SK-N-SH (cell line): Measurements from ENCODE around the gene ATP2A3. TPM values are rescaled to one million over a fixed set of nuclear protein-coding genes. Genes with fewer than 3 reads are reported as not detected.

Experiments used
- CTCF ChIA-PET: fragments of 300-600, 350-600 bp; formaldehyde crosslinking; extraction: SDS; loops from one replicate; lab custom pipeline; 2021; lab: Yijun Ruan, JAX
- POLR2A ChIA-PET: fragments of 350-600 bp; sonication (Branson Sonifier 250); formaldehyde crosslinking; extraction: SDS; loops from one replicate; lab custom pipeline; 2020; ENCODE audit warnings: antibody characterized with exemption, inconsistent platforms; lab: Yijun Ruan, JAX
- DNase-seq: peaks from one replicate; pipeline ENCODE4 v3.0.0; 2012
- H2AFZ ChIP-seq: fragments of 200-600 bp; sonication (generic); 2 replicates; pipeline ENCODE4 v1.8.1; 2016; ENCODE audit warnings: antibody characterized with exemption, mild to moderate bottlenecking, low read depth
- H3F3A ChIP-seq: fragments of 200-600 bp; sonication (generic); replicated peaks from 2 replicates; pipeline ENCODE3; 2016; ENCODE audit warnings: antibody characterized with exemption, mild to moderate bottlenecking; ENCODE audit not compliant: insufficient read depth
- H3K27ac ChIP-seq, 2 experiments: fragments of 200-500 bp in 1 of 2; fragments of 200-600 bp in 1 of 2; sonication (Bioruptor generic) in 1 of 2; sonication (generic), shearing (Covaris generic) in 1 of 2; 2 replicates each; pipeline versions ENCODE4 v1.5.1 to v1.6.1; 2014 to 2016; ENCODE audit warnings: low read depth in 2 of 2, inconsistent platforms in 1 of 2, low read length in 1 of 2, mild to moderate bottlenecking in 1 of 2, mixed read lengths in 1 of 2
- H3K27me3 ChIP-seq: fragments of 200-600 bp; sonication (generic), shearing (Covaris generic); 2 replicates; pipeline ENCODE4 v1.6.1; 2016; ENCODE audit warnings: mixed run types; ENCODE audit not compliant: insufficient read depth
- H3K36me3 ChIP-seq, 2 experiments: fragments of 200-500 bp in 1 of 2; fragments of 200-600 bp in 1 of 2; sonication (Bioruptor generic) in 1 of 2; sonication (generic) in 1 of 2; replicated peaks in 1 of 2; 2 replicates each; pipeline versions ENCODE3 to v1.5.1; 2014 to 2016; ENCODE audit warnings: low read length in 1 of 2, mild to moderate bottlenecking in 1 of 2; ENCODE audit not compliant: insufficient read depth in 2 of 2, control insufficient read depth in 1 of 2
- H3K4me1 ChIP-seq, 2 experiments: fragments of 200-500 bp in 1 of 2; fragments of 200-600 bp in 1 of 2; sonication (Bioruptor generic) in 1 of 2; sonication (generic), shearing (Covaris generic) in 1 of 2; 2 replicates each; pipeline versions ENCODE4 v1.5.1 to v1.6.1; 2014 to 2016; ENCODE audit warnings: low read depth in 1 of 2, low read length in 1 of 2, mixed run types in 1 of 2; ENCODE audit not compliant: insufficient read depth in 2 of 2, control insufficient read depth in 1 of 2
- H3K4me2 ChIP-seq: fragments of 200-600 bp; sonication (generic), shearing (Covaris generic); 2 replicates; pipeline ENCODE4 v1.6.1; 2017; ENCODE audit warnings: mixed run types
- H3K4me3 ChIP-seq, 2 experiments: fragments of 200-500 bp in 1 of 2; fragments of 200-600 bp in 1 of 2; sonication (Bioruptor generic) in 1 of 2; sonication (generic), shearing (Covaris generic) in 1 of 2; 2 replicates each; pipeline versions ENCODE4 v1.5.1 to v1.8.1; 2014 to 2016; ENCODE audit warnings: low read depth in 2 of 2, inconsistent platforms in 1 of 2, low read length in 1 of 2, mild to moderate bottlenecking in 1 of 2, mixed read lengths in 1 of 2, moderate library complexity in 1 of 2
- H3K79me2 ChIP-seq: fragments of 200-600 bp; sonication (generic); 2 replicates; pipeline ENCODE4 v1.8.1; 2017; ENCODE audit warnings: mild to moderate bottlenecking; ENCODE audit not compliant: insufficient read depth
- H3K9ac ChIP-seq: fragments of 200-600 bp; sonication (generic); 2 replicates; pipeline ENCODE4 v1.6.1; 2017; ENCODE audit warnings: mixed run types
- H3K9me2 ChIP-seq: fragments of 200-600 bp; sonication (generic); 2 replicates; pipeline ENCODE4 v1.6.1; 2017; ENCODE audit warnings: mixed run types
- H3K9me3 ChIP-seq: fragments of 200-600 bp; sonication (generic); 2 replicates; pipeline ENCODE4 v1.6.1; 2017; ENCODE audit warnings: mixed run types, mild to moderate bottlenecking, moderate library complexity
- H4K20me1 ChIP-seq: fragments of 200-600 bp; sonication (generic); 2 replicates; pipeline ENCODE4 v1.6.1; 2017; ENCODE audit warnings: mild to moderate bottlenecking, mixed run types; ENCODE audit not compliant: insufficient read depth
- CHD2 ChIP-seq: fragments of 150-350 bp; IDR thresholded peaks from 2 replicates; pipeline ENCODE4 v1.6.1; 2018; ENCODE audit warnings: low read length; ENCODE audit not compliant: partially characterized antibody
- ELF1 ChIP-seq: IDR thresholded peaks from 2 replicates; pipeline ENCODE4 v1.4.0; 2012
- FOXJ3 ChIP-seq: sonication (generic); formaldehyde crosslinking; IDR thresholded peaks from 2 replicates; pipeline ENCODE4 v1.5.1; 2020; ENCODE audit warnings: mild to moderate bottlenecking, missing genetic modification reagents
- GABPA ChIP-seq: IDR thresholded peaks from 2 replicates; pipeline ENCODE4 v1.4.0; 2012; ENCODE audit warnings: low read depth, mild to moderate bottlenecking
- MAX ChIP-seq: IDR thresholded peaks from 2 replicates; pipeline ENCODE4 v1.4.0; 2012; ENCODE audit warnings: low read depth
- MEF2A ChIP-seq: IDR thresholded peaks from 2 replicates; pipeline ENCODE4 v1.4.0; 2012; ENCODE audit warnings: low read depth, borderline replicate concordance
- POLR2AphosphoS5 ChIP-seq: IDR thresholded peaks from 2 replicates; pipeline ENCODE4 v1.6.1; 2012; ENCODE audit warnings: low read depth, low read length
- REST ChIP-seq: IDR thresholded peaks from 2 replicates; pipeline ENCODE4 v1.6.1; 2012; ENCODE audit warnings: mild to moderate bottlenecking, low read depth, low read length, moderate library complexity
- RFX5 ChIP-seq: IDR thresholded peaks from 2 replicates; pipeline ENCODE4 v1.6.1; 2012; ENCODE audit warnings: mild to moderate bottlenecking, improper control_type of control experiment, low read length
- SMC3 ChIP-seq: IDR thresholded peaks from 2 replicates; pipeline ENCODE4 v1.6.1; 2012; ENCODE audit warnings: low read depth, low read length, improper control_type of control experiment
- TAF1 ChIP-seq: IDR thresholded peaks from 2 replicates; pipeline ENCODE4 v1.6.1; 2012; ENCODE audit warnings: low read depth, mild to moderate bottlenecking, low read length, moderate library complexity, borderline replicate concordance
- TEAD4 ChIP-seq: IDR thresholded peaks from 2 replicates; pipeline ENCODE4 v1.4.0; 2012; ENCODE audit warnings: mild to moderate bottlenecking, borderline replicate concordance; ENCODE audit not compliant: insufficient read depth
- USF1 ChIP-seq: IDR thresholded peaks from 2 replicates; pipeline ENCODE4 v1.4.0; 2012; ENCODE audit warnings: low read depth, borderline replicate concordance
- USF2 ChIP-seq: fragments of 150-350 bp; IDR thresholded peaks from 2 replicates; pipeline ENCODE4 v1.6.1; 2017; ENCODE audit warnings: antibody characterized with exemption, low read length, low read depth, borderline replicate concordance
- YY1 ChIP-seq: IDR thresholded peaks from 2 replicates; pipeline ENCODE4 v1.4.0; 2012; ENCODE audit warnings: low read depth, mild to moderate bottlenecking
- ZBTB33 ChIP-seq: IDR thresholded peaks from 2 replicates; pipeline ENCODE4 v1.4.0; 2012; ENCODE audit warnings: low read depth, borderline replicate concordance
- WGBS: methylation state at CpG from one replicate; pipeline ENCODE4 v1.1.6; 2017; ENCODE audit warnings: low lambda C conversion rate; 5-methylcytosine and 5-hydroxymethylcytosine counted together
- polyA plus RNA-seq, 3 experiments: library from polyadenylated mRNA; depleted of rRNA; stranded (reverse); fragments of >200 nt; gene quantifications; 2 replicates each; pipeline ENCODE4 v1.2.3, GENCODE V29; 2012

ATP2A3 gene
- polyA plus RNA-seq, 1 of the 3 experiments (the other 2 are of a cell fraction), result 2.1 TPM

- Histone ChIP-seq H3K9me2 (no peaks in the 10 kb centered on the region), H3K27ac (peak overlapping the region in 1 of 2 experiments; percentile 93; a peak in 3 of 4 replicates), H4K20me1 (0 out of 2 replicates have a peak, but pooled peaks cover 3% of the 10 kb centered on the region), H3K79me2 (peaks cover 18% of the 10 kb centered on the region; the same call in 1 of the 2 replicates), H3F3A (peaks cover 19% of the 10 kb centered on the region), H3K4me1 (peaks cover 9 to 39% of the 10 kb centered on the region in 2 experiments; a peak in 3 of 4 replicates), H2AFZ (no peak overlapping the region), H3K36me3 (no peaks in the 10 kb centered on the region), H3K4me2 (peak overlapping the region; percentile 96), H3K4me3 (no peak overlapping the region; a peak in 1 of 4 replicates), H3K9me3 (no peaks in the 10 kb centered on the region), H3K9ac (peak overlapping the region; percentile 45), H3K27me3 (no peaks in the 10 kb centered on the region)
- no peak for DNase-seq
- POLR2A ChIA-PET, result interaction anchor here (2.4 kb wide), 1 partner anchor 11 kb away, joined by 9 read pairs; no protein-coding TSS in a partner anchor
- CTCF ChIA-PET, result interaction anchor here (0.7 to 2.7 kb wide), 5 partner anchors 14 to 153 kb away, joined by 3 to 14 read pairs (median 7); partner anchors contain the start of gene NCBP3
- 59% methylated on average over 4 of the region's 4 CpGs for WGBS
- TF ChIP-seq TEAD4 (no peak), POLR2AphosphoS5 (no peak), MEF2A (no peak), GABPA (no peak), MAX (no peak), CHD2 (no peak), USF2 (no peak), REST (no peak), USF1 (no peak), SMC3 (no peak), YY1 (no peak), ZBTB33 (no peak), ELF1 (no peak), RFX5 (no peak), TAF1 (no peak), FOXJ3 (CRISPR knock-in tag) (no peak)
Measured at GRCh38 chr17:3890878-3891219, 73.4 kb downstream of the ATP2A3 start.
